Measurements from ENCODE around the gene DIP2B. TPM values are rescaled to one million over a fixed set of nuclear protein-coding genes. Genes with fewer than 3 reads are reported as not detected.

DIP2B gene
- total RNA-seq, 1 donor from 2014 or later: 23.1 TPM

DNA sequence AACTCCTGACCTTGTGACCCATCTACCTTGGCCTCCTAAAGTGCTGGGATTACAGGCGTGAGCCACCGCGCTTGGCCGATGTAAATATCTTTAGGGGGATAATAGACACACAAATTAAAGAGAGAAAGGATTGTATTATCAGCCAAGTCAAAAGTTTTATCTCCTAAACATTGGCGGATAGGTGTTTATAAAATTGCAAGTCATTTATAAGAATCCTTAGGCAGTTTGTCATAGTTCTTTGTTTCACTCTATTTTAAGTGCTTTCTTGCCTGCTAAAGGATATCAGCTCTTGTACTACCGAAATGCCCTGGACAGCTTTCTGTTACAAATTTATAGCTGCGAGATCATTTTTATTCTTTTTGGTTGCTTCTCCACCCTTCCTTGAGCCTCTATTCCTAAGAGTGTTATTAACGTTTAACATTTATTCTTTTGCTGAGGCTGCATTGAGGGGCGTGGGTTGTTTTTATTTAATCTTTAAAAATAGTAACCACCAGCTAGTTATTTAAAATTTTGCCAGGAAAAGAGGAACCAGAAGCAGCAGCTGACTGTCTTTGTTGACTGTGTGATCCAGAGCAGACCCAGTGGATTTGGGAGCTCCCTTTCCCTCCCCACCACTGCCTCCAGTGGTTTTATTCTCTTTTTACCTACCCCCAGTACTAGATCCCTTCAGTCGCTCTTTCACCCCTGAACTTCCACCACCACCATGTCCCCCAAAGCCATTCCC lies 106.4 kb downstream of the DIP2B start:
- no peak for DNase-seq (ENCODE audit: low spot score)

DNA sequence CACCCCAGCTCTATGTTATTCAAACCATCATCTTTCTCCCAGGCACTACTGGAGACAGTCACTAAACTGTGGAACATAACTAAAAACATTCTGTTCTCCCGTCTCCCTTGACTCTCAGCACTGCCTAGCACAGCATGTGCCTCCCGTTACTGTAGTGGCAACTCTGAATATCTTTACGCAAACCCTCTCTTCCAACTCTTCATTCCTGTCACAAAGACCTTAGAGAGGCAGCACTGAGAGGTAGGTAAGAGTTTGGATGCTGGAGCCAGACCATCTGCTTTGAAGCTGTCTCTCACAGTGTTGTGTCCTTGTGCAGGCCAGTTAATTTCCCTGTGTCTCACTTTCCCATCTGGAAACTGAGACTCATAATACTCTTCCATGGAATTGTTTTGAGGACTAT lies 108.1 kb downstream of the DIP2B start:
- DNase-seq (ENCODE audit: low spot score): no peak

DNA sequence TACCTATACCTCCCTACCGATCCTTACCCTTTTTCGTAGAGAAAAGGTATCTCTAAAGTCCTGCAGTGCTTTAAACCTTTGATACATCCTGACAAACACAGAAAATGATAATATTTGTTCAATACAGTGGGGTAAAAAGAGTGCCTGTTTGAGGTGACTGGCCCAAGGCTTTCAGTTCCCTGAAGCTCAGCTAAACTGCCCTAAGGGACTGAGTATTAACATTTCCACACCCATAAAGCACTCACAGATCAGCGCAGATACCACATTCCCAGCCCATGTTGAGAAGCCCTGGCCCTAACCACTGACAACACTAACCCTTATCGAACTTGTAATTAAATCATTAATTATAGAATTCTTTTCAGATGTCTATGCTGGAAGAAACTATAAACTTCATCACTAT lies 108.7 kb downstream of the DIP2B start:
- DNase-seq (ENCODE audit: low spot score): no peak

GRCh38 chr12:50614167-50614759 lies 109.5 kb downstream of the DIP2B start:
- DNase-seq (ENCODE audit: low spot score): no peak

DNA sequence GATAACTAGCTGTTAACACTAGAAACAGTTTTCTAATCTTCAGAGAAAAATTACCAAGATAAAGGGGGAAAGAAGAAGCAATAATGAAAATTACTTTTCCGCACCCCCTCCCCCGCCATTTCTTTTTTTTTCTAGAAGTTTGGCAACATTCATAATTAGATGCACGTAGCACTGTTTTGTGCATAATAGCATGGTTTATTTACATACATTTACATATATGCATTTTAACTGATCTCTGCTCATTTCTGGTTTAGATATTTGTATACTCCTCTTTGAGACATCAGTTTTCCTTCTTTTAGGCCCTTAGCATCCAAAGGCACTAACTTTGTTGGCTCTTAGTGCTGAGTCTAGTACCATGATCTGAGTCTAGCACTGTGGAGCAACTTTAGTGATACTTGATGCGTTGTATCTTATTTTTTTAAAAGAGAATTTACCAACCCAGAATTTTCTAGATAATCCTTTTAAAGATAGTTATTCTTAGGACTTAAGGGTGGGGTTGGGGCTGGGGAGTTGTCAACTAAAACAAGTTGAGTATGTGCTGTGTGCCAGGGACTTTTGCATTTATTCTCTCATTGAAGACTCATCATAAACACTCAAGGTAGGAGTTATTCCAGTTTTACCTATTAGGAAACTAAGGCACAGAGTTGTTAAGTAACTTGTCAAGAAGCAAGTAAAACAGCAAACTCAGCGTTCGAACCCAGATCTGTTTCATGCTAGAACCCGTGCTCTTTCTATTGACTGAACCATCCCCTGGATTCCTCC lies 110.5 kb downstream of the DIP2B start:
- DNase-seq (ENCODE audit: low spot score): no peak

- no peak for DNase-seq (ENCODE audit: low spot score)
These were observed 111.1 kb downstream of the DIP2B start for GRCh38 chr12:50615907-50616296.

GRCh38 chr12:50617657-50618056 lies 112.9 kb downstream of the DIP2B start:
- DNase-seq (ENCODE audit: low spot score): no peak

GRCh38 chr12:50618864-50619609 lies 114.3 kb downstream of the DIP2B start:
- no peak for DNase-seq (ENCODE audit: low spot score)

- no peak for DNase-seq (ENCODE audit: low spot score)
These were observed 114.8 kb downstream of the DIP2B start for GRCh38 chr12:50619610-50619958.

DNA sequence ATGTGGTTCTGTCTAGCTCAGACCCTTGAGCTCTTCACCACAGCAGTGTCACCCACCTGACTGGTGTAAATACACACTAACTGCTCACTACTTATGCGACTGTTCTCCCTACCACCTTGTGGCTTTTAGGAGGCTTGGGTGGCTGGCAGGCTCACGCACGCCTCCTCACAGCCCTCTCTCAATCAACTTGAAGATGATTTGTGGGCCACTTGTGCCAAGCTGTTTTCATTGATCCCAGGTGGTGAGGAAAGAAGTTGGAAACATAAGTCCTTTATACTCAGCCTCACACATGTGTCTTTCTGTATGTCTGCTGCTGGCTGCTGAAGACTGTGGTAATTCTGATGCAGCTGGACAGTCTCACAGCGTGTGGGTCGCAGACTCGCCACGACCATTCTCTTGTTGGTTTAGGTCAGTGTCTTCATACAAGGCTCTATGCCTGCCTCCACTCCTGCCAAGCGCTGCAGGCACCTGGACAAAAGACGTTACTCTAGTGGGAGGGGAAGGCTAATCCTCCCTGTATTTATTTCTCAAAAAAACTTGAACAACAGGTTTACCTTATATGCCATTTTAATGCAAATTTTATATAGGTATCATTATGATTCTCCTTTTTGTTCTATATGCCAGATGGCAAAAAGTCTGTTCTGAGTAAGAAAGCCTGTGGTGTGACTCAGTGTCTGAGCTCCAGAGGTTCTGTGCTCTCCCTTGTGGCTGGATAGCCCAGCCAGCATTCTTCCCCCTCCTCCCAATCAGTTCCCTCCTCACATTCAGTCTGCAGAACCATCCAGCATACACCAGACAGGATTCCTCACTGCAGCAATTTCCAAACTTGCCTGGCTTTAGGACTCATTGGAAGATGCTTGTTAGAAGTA lies 115.6 kb downstream of the DIP2B start:
- no peak for DNase-seq (ENCODE audit: low spot score)

DNA sequence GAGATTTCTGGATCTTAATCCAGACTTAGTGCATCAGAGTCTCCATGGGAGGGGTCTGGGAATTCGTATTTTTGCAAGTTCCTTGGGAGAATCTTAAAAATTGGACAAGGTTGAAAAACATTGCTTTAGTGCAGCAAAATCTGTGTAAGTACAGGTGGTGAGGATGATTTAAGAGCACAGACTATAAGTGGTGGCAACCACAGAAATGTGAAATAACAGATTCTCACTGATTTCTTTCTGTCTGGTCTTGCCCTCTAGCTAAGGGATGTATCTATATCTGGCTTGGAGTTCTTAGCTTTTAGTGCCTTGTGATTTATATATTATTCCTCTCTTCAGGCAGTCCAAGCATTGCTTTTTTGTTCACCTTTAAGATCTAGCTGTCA lies 116.2 kb downstream of the DIP2B start:
- DNase-seq (ENCODE audit: low spot score): no peak

DNA sequence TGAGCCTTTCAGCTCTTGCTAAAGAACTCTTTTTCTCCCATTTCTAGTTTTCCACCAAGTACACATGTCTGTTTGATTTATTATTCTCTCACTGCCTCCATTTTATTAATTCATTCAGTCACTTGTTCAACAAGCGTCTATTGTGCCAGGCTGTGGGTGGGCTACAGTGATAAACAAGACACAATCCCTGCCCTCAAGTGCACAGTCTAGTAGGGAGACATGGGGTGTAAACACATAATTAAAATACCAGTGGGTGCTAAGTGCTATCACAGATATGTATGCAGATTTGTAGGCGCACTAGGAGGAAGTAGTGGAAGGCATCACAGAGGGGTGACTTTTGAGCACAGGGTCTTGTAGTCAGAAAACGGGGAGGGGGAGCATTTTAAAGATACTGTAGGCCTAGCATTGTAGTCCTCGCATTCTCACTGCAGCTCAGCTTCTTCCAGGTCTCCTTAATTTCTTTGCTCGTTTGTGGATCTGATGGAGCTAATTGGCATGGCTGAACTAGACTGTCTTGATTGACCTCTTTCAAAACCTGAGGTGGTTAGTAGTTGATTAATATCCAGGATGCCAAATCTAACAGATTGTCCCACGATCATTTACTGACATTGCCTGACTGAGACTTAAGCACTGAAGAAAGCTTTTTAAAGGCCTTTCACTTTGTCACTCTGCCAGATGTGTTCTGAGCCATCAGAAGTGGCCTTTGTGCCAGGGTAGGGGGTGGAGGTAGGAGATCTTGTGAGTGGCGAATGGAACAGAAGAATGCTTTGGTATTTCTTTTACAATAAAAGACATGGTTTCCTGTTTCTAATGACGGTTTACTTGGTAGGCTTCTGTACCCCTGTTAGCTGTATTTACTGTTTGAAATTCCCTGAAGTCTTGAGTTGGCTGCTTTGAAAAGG lies 116.9 kb downstream of the DIP2B start:
- DNase-seq (ENCODE audit: low spot score): no peak

GRCh38 chr12:50625029-50625925 lies 120.5 kb downstream of the DIP2B start:
- no peak for DNase-seq (ENCODE audit: low spot score)

GRCh38 chr12:50626026-50626425 lies 121.2 kb downstream of the DIP2B start:
- no peak for DNase-seq (ENCODE audit: low spot score)

GRCh38 chr12:50627491-50627890 lies 122.7 kb downstream of the DIP2B start:
- no peak for DNase-seq (ENCODE audit: low spot score)

DNA sequence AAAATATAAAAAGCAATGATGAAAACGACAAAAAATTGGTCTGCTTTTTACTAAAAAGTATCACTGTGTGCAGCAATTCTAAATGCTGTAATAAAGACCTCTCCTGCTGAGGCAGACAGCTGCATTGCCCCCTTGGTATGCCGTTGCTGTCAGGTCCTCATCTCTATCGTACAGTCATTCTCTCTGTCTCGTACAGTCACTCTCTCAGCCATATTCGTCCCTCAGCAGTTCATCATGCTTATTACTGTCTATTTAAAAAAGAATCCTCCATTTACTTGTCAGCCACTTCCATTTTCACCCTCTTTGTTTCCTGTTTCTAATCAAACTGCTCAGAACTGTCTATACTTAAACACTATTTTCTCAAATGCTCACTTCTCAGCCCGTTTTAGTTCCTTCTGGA lies 123.6 kb downstream of the DIP2B start:
- DNase-seq (ENCODE audit: low spot score): no peak

- no peak for DNase-seq (ENCODE audit: low spot score)
These were observed 129.2 kb downstream of the DIP2B start for GRCh38 chr12:50633955-50634354.

- no peak for DNase-seq (ENCODE audit: low spot score)
These were observed 129.6 kb downstream of the DIP2B start for GRCh38 chr12:50634379-50634778.

DNA sequence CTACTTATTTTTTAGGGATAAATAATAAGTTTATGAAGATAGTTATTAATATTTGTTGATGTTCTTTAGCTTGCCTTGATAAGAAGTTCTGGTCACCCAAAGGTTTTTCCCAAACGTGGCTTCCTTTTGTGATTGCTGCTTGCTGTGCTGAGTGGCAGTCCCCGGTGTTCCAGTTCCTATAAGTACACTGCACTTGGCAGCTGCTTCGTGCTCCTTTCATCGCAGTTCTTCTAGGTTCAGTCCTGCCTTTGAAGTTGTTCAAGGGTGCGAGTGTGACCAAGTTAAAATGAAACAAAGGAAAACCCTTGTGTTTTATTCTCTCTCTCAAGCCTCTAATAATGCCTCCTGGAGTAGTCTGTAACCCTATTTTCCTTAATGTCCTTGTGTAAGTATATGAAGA lies 130.6 kb downstream of the DIP2B start:
- DNase-seq (ENCODE audit: low spot score): no peak
